ENCODE measurements around the gene SDR9C7.
"Not testable (repeated sequence)": the region's sequence is repeated elsewhere in the genome, so short reads cannot be mapped to it uniquely, and the experiment has no call there.

SDR9C7 gene

GRCh38 chr12:56953314-56953713 is 19.1 kb upstream of the SDR9C7 start:
- DNase-seq (ENCODE audit: low read depth, low spot score), result no peak

- no peak for DNase-seq (ENCODE audit: low read depth, low spot score)
Observed at GRCh38 chr12:56951582-56952339, 17.6 kb upstream of the SDR9C7 start.

- DNase-seq (ENCODE audit: low read depth, low spot score), result no peak
Observed at GRCh38 chr12:56948881-56949280, 14.7 kb upstream of the SDR9C7 start.

- DNase-seq (ENCODE audit: low read depth, low spot score), result no peak
Observed at GRCh38 chr12:56948457-56948777, 14.2 kb upstream of the SDR9C7 start.

- DNase-seq (ENCODE audit: low read depth, low spot score), result no peak
Observed at GRCh38 chr12:56947633-56948456, 13.6 kb upstream of the SDR9C7 start.

GRCh38 chr12:56943878-56944277 is 9.7 kb upstream of the SDR9C7 start:
- DNase-seq (ENCODE audit: low read depth, low spot score), result no peak

- not testable (repeated sequence) for DNase-seq (ENCODE audit: low read depth, low spot score)
Observed at GRCh38 chr12:56943374-56943773, 9.2 kb upstream of the SDR9C7 start.

GRCh38 chr12:56941299-56942017 is 7.2 kb upstream of the SDR9C7 start:
- DNase-seq (ENCODE audit: low read depth, low spot score), result peak; percentile 14

GRCh38 chr12:56940942-56941298 is 6.7 kb upstream of the SDR9C7 start:
- not testable (repeated sequence) for DNase-seq (ENCODE audit: low read depth, low spot score)

- DNase-seq (ENCODE audit: low read depth, low spot score), result no peak
Observed at GRCh38 chr12:56935752-56936151, 1.5 kb upstream of the SDR9C7 start.

- no peak for DNase-seq (ENCODE audit: low read depth, low spot score)
Observed at GRCh38 chr12:56935157-56935556, 949 bp upstream of the SDR9C7 start.

- DNase-seq (ENCODE audit: low read depth, low spot score), result no peak
Observed at GRCh38 chr12:56932867-56933266, 1.3 kb downstream of the SDR9C7 start.

GRCh38 chr12:56932146-56932545 is 2.1 kb downstream of the SDR9C7 start:
- DNase-seq (ENCODE audit: low read depth, low spot score), result no peak

GRCh38 chr12:56931474-56931978 is 2.7 kb downstream of the SDR9C7 start:
- no peak for DNase-seq (ENCODE audit: low read depth, low spot score)

- DNase-seq (ENCODE audit: low read depth, low spot score), result no peak
Observed at GRCh38 chr12:56930241-56930640, 4.0 kb downstream of the SDR9C7 start.

GRCh38 chr12:56929780-56930179 is 4.4 kb downstream of the SDR9C7 start:
- DNase-seq (ENCODE audit: low read depth, low spot score), result no peak

- no peak for DNase-seq (ENCODE audit: low read depth, low spot score)
Observed at GRCh38 chr12:56928262-56928661, 5.9 kb downstream of the SDR9C7 start.

GRCh38 chr12:56927281-56927680 is 6.9 kb downstream of the SDR9C7 start:
- DNase-seq (ENCODE audit: low read depth, low spot score), result no peak

GRCh38 chr12:56922031-56922430 is 12.2 kb downstream of the SDR9C7 start:
- DNase-seq (ENCODE audit: low read depth, low spot score), result no peak

GRCh38 chr12:56921346-56921745 is 12.9 kb downstream of the SDR9C7 start:
- DNase-seq (ENCODE audit: low read depth, low spot score), result no peak

GRCh38 chr12:56918139-56918538 is 16.1 kb downstream of the SDR9C7 start:
- DNase-seq (ENCODE audit: low read depth, low spot score), result not testable (repeated sequence)

GRCh38 chr12:56916996-56917333 is 17.2 kb downstream of the SDR9C7 start:
- no peak for DNase-seq (ENCODE audit: low read depth, low spot score)
